Endothelial cell of umbilical vein (primary cell): ENCODE data around the gene SENP6. TPM values are rescaled to one million over a fixed set of nuclear protein-coding genes. Genes with fewer than 3 reads are reported as not detected.

Experiments used
- BruUV-seq: library from RNA; stranded (reverse); fragments of 400-500 nt; replicated peaks from 2 replicates; lab custom pipeline; 2021; lab: Mats Ljungman, UMichigan
- CTCF ChIA-PET: fragments of 300-600, 350-600 bp; sonication (Branson Sonifier 250); formaldehyde crosslinking; loops from one replicate; lab custom pipeline; 2021; ENCODE audit warnings: antibody characterized with exemption, inconsistent platforms; lab: Charles Lee
- POLR2A ChIA-PET: fragments of 300-600, 350-600 bp; sonication (Branson Sonifier 250); formaldehyde crosslinking; loops from one replicate; lab custom pipeline; 2021; ENCODE audit warnings: antibody characterized with exemption, inconsistent platforms; lab: Charles Lee
- DNase-seq: peaks from one replicate; pipeline ENCODE4 v3.0.0-alpha.2; 2011; ENCODE audit warnings: low read depth, low spot score
- FAIRE-seq: peaks from 2 replicates; lab custom pipeline; 2011; peaks lifted over from hg19 to GRCh38; lab: Jason Lieb, UNC
- H2AFZ ChIP-seq: 2 replicates; pipeline ENCODE4 v1.6.0; 2012; ENCODE audit warnings: low read depth, low read length, control low read depth, inconsistent platforms
- H3K27ac ChIP-seq: 2 replicates; pipeline ENCODE4 v1.5.1; 2011; ENCODE audit warnings: low read depth, mild to moderate bottlenecking, control low read depth, low read length, moderate library complexity; ENCODE audit not compliant: insufficient read depth
- H3K27me3 ChIP-seq, 2 experiments: 2 replicates each; pipeline versions ENCODE4 v1.6.0 to v1.6.1; 2011; ENCODE audit warnings: low read length in 2 of 2, mixed read lengths in 1 of 2; ENCODE audit not compliant: control insufficient read depth in 2 of 2, insufficient read depth in 2 of 2
- H3K36me3 ChIP-seq, 2 experiments: 2 replicates in 1 of 2; 3 replicates in 1 of 2; pipeline ENCODE4 v1.5.1; 2011; ENCODE audit warnings: low read length in 2 of 2, mild to moderate bottlenecking in 1 of 2, moderate library complexity in 1 of 2; ENCODE audit not compliant: control insufficient read depth in 2 of 2, insufficient read depth in 2 of 2; ENCODE audit errors: extremely low read depth in 1 of 2
- H3K4me1 ChIP-seq: 3 replicates; pipeline ENCODE4 v1.5.1; 2011; ENCODE audit warnings: mild to moderate bottlenecking, low read length; ENCODE audit not compliant: control insufficient read depth, insufficient read depth; ENCODE audit errors: extremely low read depth
- H3K4me2 ChIP-seq: 2 replicates; pipeline ENCODE4 v1.6.1; 2011; ENCODE audit warnings: low read length, control low read depth, mixed read lengths; ENCODE audit not compliant: insufficient read depth
- H3K4me3 ChIP-seq, 3 experiments: fragments of 200-600 bp in 1 of 3; sonication (generic), shearing (Covaris generic) in 1 of 3; replicated peaks in 1 of 3; 2 replicates each; pipeline ENCODE4 v1.5.1; 2011 to 2016; ENCODE audit warnings: control low read depth in 3 of 3, low read length in 3 of 3, mild to moderate bottlenecking in 2 of 3, inconsistent platforms in 1 of 3, low read depth in 1 of 3, moderate library complexity in 1 of 3; ENCODE audit not compliant: insufficient read depth in 1 of 3
- H3K79me2 ChIP-seq: 2 replicates; pipeline ENCODE4 v1.6.0; 2012; ENCODE audit warnings: low read length, inconsistent platforms; ENCODE audit not compliant: control insufficient read depth, insufficient read depth
- H3K9ac ChIP-seq: replicated peaks from 2 replicates; pipeline ENCODE3; 2011; ENCODE audit warnings: low read length, control low read depth; ENCODE audit not compliant: insufficient read depth; ENCODE audit errors: extremely low read depth
- H3K9me1 ChIP-seq: replicated peaks from 3 replicates; pipeline ENCODE4 v1.6.0; 2011; ENCODE audit warnings: mild to moderate bottlenecking, low read length; ENCODE audit not compliant: control insufficient read depth, insufficient read depth; ENCODE audit errors: extremely low read depth
- H3K9me3 ChIP-seq: replicated peaks from 2 replicates; pipeline ENCODE4 v1.5.1; 2012; ENCODE audit warnings: low read length, inconsistent platforms; ENCODE audit not compliant: control insufficient read depth, insufficient read depth
- H4K20me1 ChIP-seq: replicated peaks from 2 replicates; pipeline ENCODE3; 2011; ENCODE audit warnings: mild to moderate bottlenecking, low read length; ENCODE audit not compliant: control insufficient read depth, insufficient read depth; ENCODE audit errors: extremely low read depth
- POLR2AphosphoS5 ChIP-seq: IDR thresholded peaks from 2 replicates; pipeline ENCODE4 v1.6.1; 2012; ENCODE audit warnings: low read depth, mild to moderate bottlenecking, control low read depth, low read length, moderate library complexity; ENCODE audit not compliant: insufficient read depth
- dilution Hi-C: fragments of 300-500 bp; cut with MboI; formaldehyde crosslinking; loops from one replicate; pipeline ENCODE4 v1.15.0; 2019; ENCODE audit warnings: low sequenced_read_pairs; ENCODE audit not compliant: extremely low pct_ligation_motif_present
- intact Hi-C: fragments of 100-400 bp; cut with micrococcal nuclease; formaldehyde crosslinking; loops from one replicate; pipeline ENCODE4 v1.10.0; 2022
- polyA plus RNA-seq, 4 experiments: library from polyadenylated mRNA; depleted of rRNA in 3 of 4; stranded (reverse) in 3 of 4; unstranded in 1 of 4; fragments of >200 nt; gene quantifications; 2 replicates each; pipeline versions ENCODE4 v1.2.1 to v1.2.3, GENCODE V29; 2011 to 2012; ENCODE audit warnings: missing spikeins in 1 of 4
- total RNA-seq: library from RNA; stranded (reverse); gene quantifications from 2 replicates; pipeline ENCODE4 v1.2.3, GENCODE V29; 2021
- TF ChIP-seq, protein P1 (sequence below), 2 donors: IDR thresholded peaks; 1 replicate in 1 of 2; 2 replicates in 1 of 2; pipeline ENCODE4 v1.5.1; 2011; ENCODE audit warnings: low read length in 2 of 2, mild to moderate bottlenecking in 2 of 2, moderate library complexity in 2 of 2, control low read depth in 1 of 2, inconsistent platforms in 1 of 2, low read depth in 1 of 2; ENCODE audit not compliant: insufficient read depth in 1 of 2; ENCODE audit errors: extremely low read depth in 1 of 2

The SENP6 gene
- total and polyA plus RNA-seq, 2 donors (not counting 3 experiments of a cell fraction or from before 2014, with no cell fraction given) = 11.5 to 99.1 TPM

GRCh38 chr6:75608956-75609533, 7.4 kb downstream of the SENP6 start:
- Histone ChIP-seq H4K20me1 (peaks cover 22% of the 10 kb centered on the region), H2AFZ (no peak overlapping the region), H3K27ac (peak overlapping the region; percentile 25), H3K36me3 (no peaks in the 10 kb centered on the region), H3K9me3 (no peaks in the 10 kb centered on the region), H3K27me3 (no peaks in the 10 kb centered on the region), H3K79me2 (peaks cover 100% of the 10 kb centered on the region), H3K4me1 (peaks cover 31% of the 10 kb centered on the region), H3K9ac (no peak overlapping the region), H3K9me1 (no peaks in the 10 kb centered on the region), H3K4me3 (peak overlapping the region in 1 of 3 experiments; percentile 27), H3K4me2 (peak overlapping the region; percentile 82)
- POLR2A ChIA-PET = no interaction called here
- BruUV-seq = no TSS peak
- DNase-seq = peak; percentile 49
- intact Hi-C loops = no loop called here
- FAIRE-seq = peak; percentile 57
- dilution Hi-C loops = no loop called here
- CTCF ChIA-PET = interaction anchor here (1.4 to 1.8 kb wide), 3 partner anchors 11 to 46 kb away, joined by 4 to 5 read pairs (median 4); no protein-coding TSS in a partner anchor
- no peak for TF ChIP-seq POLR2AphosphoS5
- TF ChIP-seq, protein P1, sequence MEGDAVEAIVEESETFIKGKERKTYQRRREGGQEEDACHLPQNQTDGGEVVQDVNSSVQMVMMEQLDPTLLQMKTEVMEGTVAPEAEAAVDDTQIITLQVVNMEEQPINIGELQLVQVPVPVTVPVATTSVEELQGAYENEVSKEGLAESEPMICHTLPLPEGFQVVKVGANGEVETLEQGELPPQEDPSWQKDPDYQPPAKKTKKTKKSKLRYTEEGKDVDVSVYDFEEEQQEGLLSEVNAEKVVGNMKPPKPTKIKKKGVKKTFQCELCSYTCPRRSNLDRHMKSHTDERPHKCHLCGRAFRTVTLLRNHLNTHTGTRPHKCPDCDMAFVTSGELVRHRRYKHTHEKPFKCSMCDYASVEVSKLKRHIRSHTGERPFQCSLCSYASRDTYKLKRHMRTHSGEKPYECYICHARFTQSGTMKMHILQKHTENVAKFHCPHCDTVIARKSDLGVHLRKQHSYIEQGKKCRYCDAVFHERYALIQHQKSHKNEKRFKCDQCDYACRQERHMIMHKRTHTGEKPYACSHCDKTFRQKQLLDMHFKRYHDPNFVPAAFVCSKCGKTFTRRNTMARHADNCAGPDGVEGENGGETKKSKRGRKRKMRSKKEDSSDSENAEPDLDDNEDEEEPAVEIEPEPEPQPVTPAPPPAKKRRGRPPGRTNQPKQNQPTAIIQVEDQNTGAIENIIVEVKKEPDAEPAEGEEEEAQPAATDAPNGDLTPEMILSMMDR (IDR thresholded peaks at IDR 0.05; ENCODE audit: extremely low read depth in 1 of 2, insufficient read depth in 1 of 2, low read depth in 1 of 2, low read length in 2 of 2) = no peak
